HG03175 (cell line): ENCODE data around the gene CNNM3.

Source experiments
- ATAC-seq: cut with Tn5 transposase; IDR thresholded peaks from one replicate; pipeline ENCODE4 v1.9.1; 2021; ENCODE audit warnings: mild to moderate bottlenecking, moderate library complexity; ENCODE audit not compliant: unreplicated experiment

CNNM3 gene

DNA sequence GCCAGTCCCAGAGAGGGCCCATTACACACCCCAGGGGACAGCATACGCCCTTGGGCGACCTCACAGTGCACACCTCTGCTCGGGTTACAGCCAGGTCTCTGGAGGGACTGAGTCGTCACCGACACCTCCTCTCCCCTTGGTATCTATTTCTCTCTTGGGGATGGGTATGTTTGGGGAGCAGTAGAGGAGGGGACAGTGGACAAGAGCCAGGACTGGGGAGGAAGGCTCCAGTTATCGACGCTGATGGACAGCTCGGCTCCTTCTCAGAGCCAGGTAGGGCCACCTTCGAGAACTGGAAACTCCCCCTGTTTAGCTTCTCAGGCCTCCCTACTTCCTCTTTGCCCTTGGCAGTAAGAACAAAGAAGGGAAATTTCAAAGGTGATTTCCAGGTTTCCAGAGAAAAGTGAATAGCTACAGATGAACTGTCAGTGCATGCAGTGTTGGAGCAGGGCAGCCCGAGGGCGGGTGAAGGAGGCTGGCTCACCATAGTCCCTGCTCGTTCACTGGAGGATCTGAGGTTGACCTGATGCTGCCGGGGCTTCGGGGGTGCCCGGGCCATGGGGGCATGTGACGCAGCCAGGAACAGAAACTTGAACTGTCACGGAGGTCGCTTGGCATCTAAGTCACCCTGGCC, 58.2 kb downstream of the CNNM3 start:
- peak; percentile 45 for ATAC-seq

DNA sequence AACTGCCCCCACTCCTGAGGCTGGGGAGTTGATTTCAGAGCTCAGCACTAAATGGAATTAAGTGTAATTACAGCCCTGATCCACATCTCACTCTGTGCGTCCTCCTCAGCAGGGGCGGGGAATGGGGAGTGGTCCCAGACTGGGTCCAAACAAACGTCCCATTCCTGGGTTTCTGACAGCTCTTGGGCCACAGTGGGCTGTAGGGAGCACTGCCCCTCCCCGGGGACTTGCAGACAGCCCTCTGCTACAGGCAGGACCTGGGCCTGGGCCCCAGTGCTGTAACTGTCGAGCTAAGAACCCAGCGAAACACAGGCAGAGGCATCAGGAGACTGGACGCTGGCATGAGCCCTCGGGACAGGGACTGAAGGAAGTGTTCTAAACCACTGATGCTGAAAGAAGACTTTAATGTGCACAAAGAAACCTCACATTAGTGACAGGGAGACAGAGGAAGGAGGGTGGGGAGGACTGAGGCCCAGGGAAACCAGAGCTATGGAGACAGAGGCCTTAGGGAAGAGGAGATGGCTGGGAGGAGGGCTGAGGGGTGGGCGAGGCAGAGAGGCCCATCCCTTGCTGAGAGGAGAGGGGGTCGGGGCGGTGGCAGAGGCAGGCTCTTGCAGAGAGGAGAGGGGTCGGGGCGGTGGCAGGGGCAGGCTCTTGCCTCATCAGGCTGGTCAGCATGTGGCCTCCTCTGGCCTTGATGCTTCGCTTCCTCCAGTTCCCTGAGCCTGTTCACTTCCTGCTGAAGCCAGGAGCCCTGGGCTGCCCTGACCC, 59.6 kb downstream of the CNNM3 start:
- no peak for ATAC-seq

DNA sequence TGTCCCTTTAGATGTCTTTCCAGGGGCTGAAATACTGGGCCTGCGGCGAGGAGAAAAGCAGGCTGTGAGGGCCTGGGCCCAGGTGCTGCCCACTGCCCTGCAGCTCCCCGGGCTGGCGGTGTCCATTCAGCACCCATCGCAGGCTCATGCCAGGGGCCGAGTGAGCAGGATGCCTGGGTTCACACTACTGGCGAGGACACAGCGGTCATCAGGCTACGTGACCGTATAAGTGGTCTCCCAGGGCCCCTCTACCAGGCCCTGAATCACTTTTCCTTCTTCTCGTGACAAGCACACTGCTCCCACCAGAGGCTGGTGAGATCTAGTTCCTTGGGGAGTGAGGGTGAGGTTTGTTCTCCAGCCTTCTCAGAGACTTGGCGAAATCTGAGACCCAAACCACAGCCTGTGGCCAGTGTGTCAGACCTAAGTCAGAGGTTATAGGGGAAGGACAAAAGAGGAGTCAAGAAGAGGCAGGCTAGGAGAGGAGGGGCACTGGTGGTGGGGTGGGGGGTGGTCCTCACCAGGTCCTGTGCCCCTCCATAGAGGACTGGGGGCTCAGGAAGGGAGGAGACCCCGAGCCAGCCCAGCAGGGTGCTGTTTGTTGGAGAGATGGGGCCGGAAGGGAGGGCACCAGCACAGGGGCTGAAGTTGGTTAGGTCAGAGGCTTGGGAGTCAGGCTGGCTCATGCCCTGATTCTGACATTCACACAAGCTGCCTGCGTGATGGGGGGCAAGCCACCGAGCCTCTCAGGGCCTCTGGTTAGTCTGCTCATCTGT, 60.4 kb downstream of the CNNM3 start:
- ATAC-seq = no peak

DNA sequence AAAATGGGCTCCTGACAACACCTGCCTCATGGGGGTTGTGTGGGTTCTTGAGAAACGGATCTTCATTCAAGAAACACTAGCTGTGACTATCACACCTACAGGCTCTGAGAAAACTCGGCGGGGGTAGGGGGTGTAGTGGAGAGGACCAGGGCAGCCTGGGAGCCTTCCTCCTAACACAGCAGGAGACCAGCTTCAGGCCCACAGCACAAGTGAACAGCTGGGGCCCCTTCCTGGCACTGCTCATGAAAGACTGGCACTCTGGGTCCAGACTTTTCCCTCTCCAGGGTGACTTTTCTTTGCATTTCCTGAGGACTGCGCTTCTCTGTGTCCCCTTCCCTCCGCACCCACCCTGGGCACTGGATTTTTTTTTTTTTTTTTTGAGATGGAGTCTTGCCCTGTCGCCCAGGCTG, 61.0 kb downstream of the CNNM3 start:
- ATAC-seq = no peak

DNA sequence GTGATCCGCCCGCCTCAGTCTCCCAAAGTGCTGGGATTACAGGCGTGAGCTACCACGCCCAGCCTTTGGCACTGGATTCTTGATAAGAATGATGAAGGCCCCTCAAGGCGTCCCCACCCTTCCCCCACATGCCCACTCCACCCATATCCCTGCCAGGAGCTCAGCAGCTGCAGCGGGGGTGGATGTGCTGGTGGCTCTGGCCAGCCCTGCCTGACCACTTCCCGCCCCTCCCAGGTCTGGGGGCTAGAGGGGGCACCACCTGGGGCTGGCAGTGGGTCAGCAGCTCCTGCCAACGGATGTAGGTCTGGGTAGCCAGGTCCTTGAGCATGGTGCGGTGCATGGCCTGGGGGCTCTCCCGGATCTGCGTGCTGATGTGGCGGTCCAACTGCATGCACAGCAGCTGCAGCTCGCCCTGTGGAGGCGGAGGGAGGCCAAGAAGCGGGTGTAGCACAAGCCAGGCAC, 61.6 kb downstream of the CNNM3 start:
- no peak for ATAC-seq

DNA sequence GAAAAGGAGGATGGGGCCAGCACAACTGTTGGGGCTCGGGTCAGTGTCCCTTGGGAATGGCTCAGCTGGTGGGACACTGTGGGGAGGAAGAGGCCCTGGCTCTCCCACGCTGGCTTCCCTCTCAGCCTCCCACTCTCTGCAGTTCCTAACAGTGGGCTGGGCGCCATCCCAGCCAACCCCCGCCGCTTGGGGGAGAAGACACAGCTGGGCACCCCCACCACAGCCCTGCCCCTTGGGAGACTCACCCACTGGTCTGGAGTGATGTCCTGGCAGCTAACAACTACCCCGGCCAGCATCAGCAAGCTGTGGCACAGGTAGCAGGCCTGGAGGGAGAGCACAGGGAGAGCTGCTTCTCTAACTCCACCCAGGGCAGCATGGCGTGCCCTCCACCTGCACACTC, 62.1 kb downstream of the CNNM3 start:
- no peak for ATAC-seq

DNA sequence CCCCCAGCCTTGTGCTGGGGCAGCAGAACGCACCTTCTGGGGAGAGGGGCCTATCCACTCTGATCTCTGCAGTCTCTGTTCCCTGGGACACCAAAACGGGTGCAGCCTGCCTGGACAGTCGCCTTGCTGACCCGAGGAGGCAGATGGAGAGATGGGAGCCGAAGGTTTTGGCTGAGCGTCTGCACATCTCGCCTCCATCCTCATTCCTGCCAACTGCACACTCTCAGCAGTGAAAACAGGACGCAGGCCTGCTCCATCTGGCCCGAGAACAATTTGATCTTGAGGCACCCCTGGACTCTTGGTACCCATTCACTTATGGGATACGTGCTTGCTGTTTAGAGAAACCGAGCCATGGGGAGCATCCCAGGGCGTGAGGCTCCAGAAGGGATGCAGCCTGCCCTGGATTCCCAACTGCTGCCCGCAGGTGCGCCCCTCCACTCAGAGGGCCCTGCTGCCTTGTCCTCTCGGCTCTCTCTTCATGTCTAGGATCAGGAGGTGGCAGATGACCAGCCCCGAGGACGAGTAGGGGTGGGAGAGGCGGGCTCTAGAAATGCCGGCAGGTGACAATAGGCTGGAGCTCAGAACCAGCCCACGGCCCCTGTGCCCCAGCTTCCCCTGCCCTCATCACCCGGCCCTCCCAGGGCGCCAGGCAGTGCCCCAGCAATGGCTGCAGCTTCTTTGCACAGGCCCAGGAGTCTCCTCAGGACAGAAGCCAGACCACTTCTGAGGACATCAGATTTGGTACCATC, 62.9 kb downstream of the CNNM3 start:
- no peak for ATAC-seq

DNA sequence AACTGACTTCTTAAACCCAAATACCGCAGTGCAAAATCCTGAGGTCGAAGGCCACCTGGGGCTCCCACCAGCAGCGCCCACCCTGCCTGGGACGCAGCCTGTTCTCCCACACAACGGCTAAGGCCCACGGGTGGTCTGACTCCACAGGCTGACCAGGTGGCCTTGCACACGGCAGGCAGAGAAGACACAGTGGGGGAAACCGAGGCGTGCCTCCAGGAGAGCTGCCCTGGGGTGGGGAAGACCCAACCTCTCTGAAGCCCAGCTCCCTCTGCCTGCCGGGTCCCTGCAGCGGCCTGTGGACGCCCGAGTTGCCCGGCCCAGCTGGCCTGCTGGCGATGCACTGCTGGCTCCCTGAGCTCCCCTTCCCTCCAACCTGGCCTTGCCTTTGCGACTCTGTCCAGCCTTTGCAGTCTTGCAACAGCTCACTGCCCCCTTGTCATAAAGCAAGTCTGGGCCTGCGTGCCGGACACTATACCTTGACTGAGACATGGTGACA, 63.5 kb downstream of the CNNM3 start:
- no peak for ATAC-seq

DNA sequence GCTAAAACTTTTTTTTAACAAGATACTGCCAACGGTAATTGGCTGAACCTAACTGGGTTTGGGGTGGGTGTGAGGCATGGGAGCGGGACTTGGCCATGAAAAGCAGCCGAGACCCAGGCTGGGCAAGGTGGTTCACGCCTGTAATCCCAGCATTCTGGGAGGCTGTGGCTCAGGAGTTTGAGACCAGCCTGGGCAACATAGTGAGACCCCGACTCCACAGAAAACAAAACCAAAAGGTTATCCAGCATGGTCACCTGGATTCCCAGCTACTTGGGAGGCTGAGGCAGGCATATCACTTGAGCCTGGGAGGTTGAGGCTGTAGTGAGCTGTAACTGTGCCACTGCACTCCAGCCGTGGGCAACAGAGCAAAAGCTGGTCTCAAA, 64.8 kb downstream of the CNNM3 start:
- no peak for ATAC-seq

DNA sequence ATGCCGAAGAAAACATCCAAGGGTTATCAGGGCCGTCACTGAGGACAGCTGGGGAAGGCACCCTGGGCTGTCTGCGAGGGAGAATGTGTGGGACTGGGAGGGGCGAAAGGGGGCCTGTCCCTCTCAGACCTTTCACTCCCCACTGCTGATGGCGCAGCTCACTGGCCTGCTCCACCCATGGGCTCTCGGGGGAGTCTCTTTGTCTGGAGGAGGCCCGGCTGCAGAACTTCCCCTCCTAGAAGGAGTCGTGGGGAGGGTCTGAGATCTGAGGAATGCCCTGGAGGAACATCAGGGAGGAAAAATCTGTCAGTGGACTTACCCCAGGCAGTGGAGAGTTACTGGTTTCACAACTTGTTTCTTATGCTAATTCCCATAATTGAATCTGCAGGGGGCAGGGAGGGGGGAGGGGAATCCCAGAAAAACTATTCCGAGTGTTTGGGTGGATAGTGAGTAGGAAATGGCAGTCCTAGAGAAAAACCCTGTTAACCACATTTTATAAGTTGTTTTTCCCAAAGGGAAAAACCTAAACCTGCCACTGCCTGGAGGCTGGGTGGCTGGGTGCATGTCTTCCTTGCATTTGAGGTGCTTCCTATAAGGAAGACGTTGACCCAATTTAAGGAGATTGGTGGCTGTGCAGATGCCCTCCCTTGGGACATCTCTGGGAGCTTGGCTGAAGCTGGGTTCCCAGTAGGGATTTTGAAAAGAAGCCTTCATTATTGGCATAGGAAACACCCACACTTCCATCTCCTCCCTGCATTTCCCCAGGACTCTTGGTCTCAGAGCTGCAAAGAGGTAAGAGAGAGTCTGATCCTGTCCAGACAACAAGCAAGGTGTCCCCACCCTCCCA, 65.5 kb downstream of the CNNM3 start:
- ATAC-seq = no peak

DNA sequence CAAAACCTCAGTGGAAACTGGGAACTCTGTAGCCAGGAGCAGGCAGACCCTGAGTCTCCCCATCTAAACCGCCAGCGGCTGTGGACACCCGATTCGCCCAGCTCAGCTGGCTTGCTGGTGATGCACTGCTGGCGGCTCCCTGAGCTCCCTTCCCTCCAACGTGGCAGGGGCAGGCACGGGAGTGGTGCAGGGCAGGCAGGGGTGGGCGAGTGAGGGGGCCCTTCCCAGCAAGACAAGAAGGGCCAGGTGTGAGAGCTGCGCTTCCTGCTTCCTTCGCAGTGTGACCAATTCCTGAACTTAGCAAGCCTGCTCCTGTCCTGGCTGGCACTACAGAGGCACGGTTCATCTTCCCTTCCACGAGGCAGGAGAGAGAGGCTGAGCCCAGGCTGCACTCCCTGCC, 66.2 kb downstream of the CNNM3 start:
- ATAC-seq = no peak

DNA sequence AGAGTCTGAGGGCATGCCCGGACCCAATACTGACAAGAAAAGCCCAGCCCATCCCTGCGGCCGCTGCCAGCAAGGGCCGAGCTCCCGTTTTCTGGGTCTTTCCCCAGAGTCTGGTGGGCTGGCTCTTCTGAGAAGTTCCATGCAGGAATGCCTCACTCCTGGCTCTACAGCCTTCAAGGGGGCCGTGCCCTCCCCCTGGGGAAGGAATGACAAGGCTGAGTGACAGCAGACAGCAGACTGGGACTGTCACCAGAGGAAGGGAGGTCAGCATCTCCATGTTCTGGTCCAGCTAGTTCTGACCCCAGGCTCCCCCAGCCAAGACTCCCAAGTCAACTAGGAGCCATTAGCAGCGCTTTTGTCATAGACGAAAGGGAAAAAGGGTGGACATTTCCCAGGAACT, 66.8 kb downstream of the CNNM3 start:
- ATAC-seq = no peak

DNA sequence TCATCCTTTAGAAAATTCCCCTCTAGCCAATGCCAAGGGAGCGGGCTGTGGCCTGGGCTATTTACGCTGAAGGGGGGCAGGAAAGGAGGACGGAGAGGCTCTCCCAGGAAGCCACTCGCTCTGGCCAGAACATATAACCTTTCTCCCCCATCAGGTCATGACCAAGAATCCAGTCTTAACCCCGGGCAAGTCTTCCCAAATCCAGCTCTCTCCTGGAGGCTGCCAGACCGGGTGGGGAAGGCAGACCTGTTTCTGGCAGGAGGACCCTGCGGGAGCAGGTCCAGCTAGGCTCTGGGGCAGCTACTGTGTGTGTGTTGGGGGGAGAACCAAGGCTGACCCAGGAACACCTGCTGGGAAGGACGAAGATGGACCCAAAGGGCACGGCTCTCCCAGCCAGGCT, 67.2 kb downstream of the CNNM3 start:
- no peak for ATAC-seq
